ENCODE measurements around the gene PARP11. TPM values are rescaled to one million over a fixed set of nuclear protein-coding genes. Genes with fewer than 3 reads are reported as not detected.

The PARP11 gene
- total and polyA plus RNA-seq, 2 donors (not counting 3 experiments of a cell fraction or from before 2014, with no cell fraction given): 3.0 to 4.9 TPM

GRCh38 chr12:3833670-3834310 lies 39.4 kb downstream of the PARP11 start:
- Histone ChIP-seq H3K4me2 (ENCODE audit: insufficient read depth, low read length) (no peak overlapping the region), H4K20me1 (replicated peaks; ENCODE audit: control insufficient read depth, extremely low read depth, insufficient read depth, low read length) (no peaks in the 10 kb centered on the region), H3K9me3 (replicated peaks; ENCODE audit: control insufficient read depth, insufficient read depth, low read length) (no peaks in the 10 kb centered on the region), H3K36me3 (ENCODE audit: control insufficient read depth in 2 of 2, extremely low read depth in 1 of 2, insufficient read depth in 2 of 2, low read length in 2 of 2) (no peaks in the 10 kb centered on the region), H3K9ac (replicated peaks; ENCODE audit: extremely low read depth, insufficient read depth, low read length) (no peak overlapping the region), H3K79me2 (ENCODE audit: control insufficient read depth, insufficient read depth, low read length) (no peaks in the 10 kb centered on the region), H3K4me3 (replicated peaks in 1 of 3; ENCODE audit: insufficient read depth in 1 of 3, low read depth in 1 of 3, low read length in 3 of 3) (no peak overlapping the region), H3K4me1 (ENCODE audit: control insufficient read depth, extremely low read depth, insufficient read depth, low read length) (no peaks in the 10 kb centered on the region), H3K27me3 (ENCODE audit: control insufficient read depth in 2 of 2, insufficient read depth in 2 of 2, low read length in 2 of 2) (peaks cover 0 to 3% of the 10 kb centered on the region in 2 experiments), H3K9me1 (replicated peaks; ENCODE audit: control insufficient read depth, extremely low read depth, insufficient read depth, low read length) (peaks cover 2% of the 10 kb centered on the region), H3K27ac (ENCODE audit: insufficient read depth, low read depth, low read length) (no peak overlapping the region), H2AFZ (ENCODE audit: low read depth, low read length) (no peak overlapping the region)
- FAIRE-seq (no peak), DNase-seq (ENCODE audit: low read depth, low spot score) (no peak)
- POLR2A ChIA-PET: no interaction called here
- intact Hi-C loops (cut with micrococcal nuclease): no loop called here
- BruUV-seq (replicated peaks): no TSS peak
- CTCF ChIA-PET: interaction anchor here (0.8 to 1.5 kb wide), 3 partner anchors 10 to 30 kb away, joined by 3 to 7 read pairs (median 4); no protein-coding TSS in a partner anchor
- dilution Hi-C loops (cut with MboI; ENCODE audit: extremely low pct_ligation_motif_present, low sequenced_read_pairs): no loop called here
- TF ChIP-seq JUN (IDR thresholded peaks at IDR 0.05; ENCODE audit: borderline replicate concordance, insufficient read depth, insufficient read length, low read depth) (no peak), CTCF (IDR thresholded peaks at IDR 0.05; ENCODE audit: extremely low read depth in 1 of 2, insufficient read depth in 1 of 2, low read depth in 1 of 2, low read length in 2 of 2) (no peak), POLR2A (IDR thresholded peaks at IDR 0.05; ENCODE audit: low read depth, low read length) (no peak), POLR2AphosphoS5 (IDR thresholded peaks at IDR 0.05; ENCODE audit: insufficient read depth, low read depth, low read length) (no peak), FOS (IDR thresholded peaks at IDR 0.05; ENCODE audit: borderline replicate concordance, insufficient read depth, low read length) (no peak), MAX (IDR thresholded peaks at IDR 0.05; ENCODE audit: insufficient read depth, insufficient read length) (no peak), MYC (IDR thresholded peaks at IDR 0.05; ENCODE audit: low read depth, low read length) (no peak), GATA2 (IDR thresholded peaks at IDR 0.05; ENCODE audit: insufficient read depth, insufficient read length, low read depth, low read length) (no peak), EZH2 (IDR thresholded peaks at IDR 0.05; ENCODE audit: borderline replicate concordance, low read depth, low read length, severe bottlenecking) (no peak)

All from endothelial cell of umbilical vein (primary cell).